ENCODE measurements around the gene KCNK7.

The KCNK7 gene

GRCh38 chr11:65613091-65613928 is 17.7 kb upstream of the KCNK7 start:
- Histone ChIP-seq H3K4me3 (peak overlapping the region; percentile 55 to 91 (median 82)), H3K27ac (peak overlapping the region; percentile 48 to 98 (median 95))

- Histone ChIP-seq H3K27ac (peak overlapping the region in 20 of 21 experiments; percentile 21 to 98 (median 94)), H3K4me3 (peak overlapping the region; percentile 55 to 91 (median 82))
Observed at GRCh38 chr11:65612691-65613090, 17.1 kb upstream of the KCNK7 start.

GRCh38 chr11:65611758-65612603 is 16.4 kb upstream of the KCNK7 start:
- peak overlapping the region; percentile 55 to 91 (median 82) for H3K4me3 ChIP-seq
- H3K27ac ChIP-seq, result peak overlapping the region in 20 of 21 experiments; percentile 45 to 98 (median 94)

GRCh38 chr11:65611028-65611757 is 15.6 kb upstream of the KCNK7 start:
- H3K27ac ChIP-seq, result peak overlapping the region in 20 of 21 experiments; percentile 45 to 98 (median 94)
- peak overlapping the region; percentile 55 to 91 (median 82) for H3K4me3 ChIP-seq

GRCh38 chr11:65610404-65610803 is 14.8 kb upstream of the KCNK7 start:
- H3K4me3 ChIP-seq, result peak overlapping the region in 5 of 7 experiments; percentile 55 to 91 (median 79)
- peak overlapping the region in 19 of 21 experiments; percentile 45 to 98 (median 94) for H3K27ac ChIP-seq

- Histone ChIP-seq H3K4me3 (no peak overlapping the region), H3K27ac (peak overlapping the region in 8 of 21 experiments; percentile 2 to 98 (median 58))
Observed at GRCh38 chr11:65609665-65610064, 14.1 kb upstream of the KCNK7 start.

- peak overlapping the region in 4 of 21 experiments; percentile 34 to 98 (median 56) for H3K27ac ChIP-seq
- H3K4me3 ChIP-seq, result no peak overlapping the region
Observed at GRCh38 chr11:65609229-65609628, 13.6 kb upstream of the KCNK7 start.

GRCh38 chr11:65607614-65608426 is 12.2 kb upstream of the KCNK7 start:
- Histone ChIP-seq H3K27ac (peak overlapping the region in 4 of 21 experiments; percentile 1 to 49 (median 12)), H3K4me3 (peak overlapping the region in 3 of 7 experiments; percentile 13 to 27 (median 20))

- Histone ChIP-seq H3K4me3 (peak overlapping the region in 3 of 7 experiments; percentile 13 to 27 (median 20)), H3K27ac (peak overlapping the region in 16 of 21 experiments; percentile 5 to 90 (median 75))
Observed at GRCh38 chr11:65606876-65607613, 11.4 kb upstream of the KCNK7 start.

GRCh38 chr11:65604258-65604657 is 8.7 kb upstream of the KCNK7 start:
- H3K4me3 ChIP-seq, result no peak overlapping the region
- H3K27ac ChIP-seq, result no peak overlapping the region

GRCh38 chr11:65599955-65600246 is 4.3 kb upstream of the KCNK7 start:
- H3K27ac ChIP-seq, result no peak overlapping the region
- no peak overlapping the region for H3K4me3 ChIP-seq

- Histone ChIP-seq H3K4me3 (no peak overlapping the region), H3K27ac (no peak overlapping the region)
Observed at GRCh38 chr11:65599216-65599954, 3.8 kb upstream of the KCNK7 start.

GRCh38 chr11:65598258-65598699 is 2.7 kb upstream of the KCNK7 start:
- H3K27ac ChIP-seq, result no peak overlapping the region

GRCh38 chr11:65596520-65596919 is 920 bp upstream of the KCNK7 start:
- Histone ChIP-seq H3K4me3 (no peak overlapping the region), H3K27ac (peak overlapping the region in 2 of 21 experiments; percentile 11 to 83)

More at GRCh38 chr11:65598258-65598699, 2.7 kb upstream of the KCNK7 start:
- no peak overlapping the region for H3K4me3 ChIP-seq

- Histone ChIP-seq H3K4me3 (peak overlapping the region in 3 of 7 experiments; percentile 0 to 27 (median 12)), H3K27ac (peak overlapping the region in 18 of 21 experiments; percentile 12 to 88 (median 68))
Observed at GRCh38 chr11:65595131-65595530, 469 bp downstream of the KCNK7 start.

- no peak overlapping the region for H3K4me3 ChIP-seq
- peak overlapping the region in 10 of 21 experiments; percentile 1 to 81 (median 17) for H3K27ac ChIP-seq
Observed at GRCh38 chr11:65593518-65594414, 1.8 kb downstream of the KCNK7 start.
